Vagina (tissue), 2 donors: ENCODE data around the gene MGLL. TPM values are rescaled to one million over a fixed set of nuclear protein-coding genes. Genes with fewer than 3 reads are reported as not detected.

Experiments
- DNase-seq, 2 donors: peaks; one replicate each; pipeline ENCODE4 v3.0.0-alpha.2; 2017; ENCODE audit errors: extremely low spot score in 2 of 2
- H3K27ac ChIP-seq: fragments of 200-600 bp; sonication (generic); one replicate; pipeline ENCODE4 v1.5.1; 2019
- H3K27me3 ChIP-seq: fragments of 200-600 bp; sonication (generic); one replicate; pipeline ENCODE4 v1.5.1; 2019
- H3K36me3 ChIP-seq, 2 donors: fragments of 200-600 bp; sonication (generic); one replicate each; pipeline ENCODE4 v1.5.1; 2017 to 2019
- H3K4me1 ChIP-seq: fragments of 200-600 bp; sonication (generic); one replicate; pipeline ENCODE4 v1.5.1; 2019
- H3K4me3 ChIP-seq, 2 donors: fragments of 200-600 bp; sonication (generic); 1 replicate in 1 of 2; 2 replicates in 1 of 2; pipeline ENCODE4 v1.5.1; 2016 to 2019
- H3K9me3 ChIP-seq: fragments of 200-600 bp; sonication (generic); one replicate; pipeline ENCODE4 v1.5.1; 2019
- POLR2A ChIP-seq, 2 donors: fragments of 450-650 bp; IDR thresholded peaks; one replicate each; pipeline ENCODE4 v1.6.1; 2017; ENCODE audit warnings: antibody characterized with exemption in 2 of 2, mild to moderate bottlenecking in 2 of 2, moderate library complexity in 2 of 2
- POLR2AphosphoS5 ChIP-seq, 2 donors: sonication (generic); formaldehyde crosslinking; IDR thresholded peaks; one replicate each; pipeline ENCODE4 v1.9.0; 2017; ENCODE audit warnings: antibody characterized with exemption in 2 of 2, mild to moderate bottlenecking in 2 of 2, low read depth in 1 of 2; ENCODE audit not compliant: insufficient read depth in 1 of 2
- intact Hi-C: fragments of 100-400 bp; cut with DNase I; formaldehyde crosslinking; loops from one replicate; pipeline ENCODE4 v1.15.1; 2023
- total RNA-seq: library from RNA; depleted of rRNA; stranded (reverse); fragments of >200 nt; gene quantifications from one replicate; pipeline ENCODE4 v1.2.3, GENCODE V29; 2016
- TF ChIP-seq, protein P1 (sequence below), 3 experiments: fragments of 450-650 bp in 2 of 3; fragments of 200-600 bp in 1 of 3; sonication (generic) in 1 of 3; IDR thresholded peaks; one replicate each; pipeline ENCODE4 v1.5.1; 2017 to 2019; ENCODE audit warnings: antibody characterized with exemption in 3 of 3, mild to moderate bottlenecking in 2 of 3, moderate library complexity in 2 of 3

MGLL gene
- total RNA-seq, 1 donor from 2014 or later: 35.6 TPM

DNA sequence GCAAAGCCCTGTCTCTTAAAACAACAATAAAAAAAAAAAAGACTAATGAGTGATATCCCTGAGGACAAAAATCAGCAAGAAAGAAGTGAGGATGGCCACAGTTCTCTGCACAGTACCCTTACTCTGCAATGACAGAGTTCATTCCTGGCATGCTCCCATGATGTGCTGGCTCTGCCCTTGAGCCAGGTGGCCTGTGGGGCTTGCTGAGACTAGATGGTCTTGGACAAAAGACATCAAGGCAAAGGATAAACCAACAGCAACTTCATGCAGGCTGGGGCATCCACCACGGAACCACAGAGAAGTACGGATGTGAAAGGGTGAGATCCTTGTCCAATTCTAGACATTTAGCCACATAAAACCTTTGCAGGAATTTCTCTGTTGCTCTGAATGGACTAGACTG is 12.7 kb downstream of the MGLL start:
- Histone ChIP-seq H3K4me3 (no peak overlapping the region), H3K9me3 (no peaks in the 10 kb centered on the region), H3K36me3 (peaks cover 0 to 6% of the 10 kb centered on the region in 2 donors), H3K27me3 (no peaks in the 10 kb centered on the region), H3K27ac (no peak overlapping the region), H3K4me1 (peaks cover 6% of the 10 kb centered on the region)
- no peak for DNase-seq
- TF ChIP-seq, protein P1, sequence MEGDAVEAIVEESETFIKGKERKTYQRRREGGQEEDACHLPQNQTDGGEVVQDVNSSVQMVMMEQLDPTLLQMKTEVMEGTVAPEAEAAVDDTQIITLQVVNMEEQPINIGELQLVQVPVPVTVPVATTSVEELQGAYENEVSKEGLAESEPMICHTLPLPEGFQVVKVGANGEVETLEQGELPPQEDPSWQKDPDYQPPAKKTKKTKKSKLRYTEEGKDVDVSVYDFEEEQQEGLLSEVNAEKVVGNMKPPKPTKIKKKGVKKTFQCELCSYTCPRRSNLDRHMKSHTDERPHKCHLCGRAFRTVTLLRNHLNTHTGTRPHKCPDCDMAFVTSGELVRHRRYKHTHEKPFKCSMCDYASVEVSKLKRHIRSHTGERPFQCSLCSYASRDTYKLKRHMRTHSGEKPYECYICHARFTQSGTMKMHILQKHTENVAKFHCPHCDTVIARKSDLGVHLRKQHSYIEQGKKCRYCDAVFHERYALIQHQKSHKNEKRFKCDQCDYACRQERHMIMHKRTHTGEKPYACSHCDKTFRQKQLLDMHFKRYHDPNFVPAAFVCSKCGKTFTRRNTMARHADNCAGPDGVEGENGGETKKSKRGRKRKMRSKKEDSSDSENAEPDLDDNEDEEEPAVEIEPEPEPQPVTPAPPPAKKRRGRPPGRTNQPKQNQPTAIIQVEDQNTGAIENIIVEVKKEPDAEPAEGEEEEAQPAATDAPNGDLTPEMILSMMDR (IDR thresholded peaks at IDR 0.05): no peak
- TF ChIP-seq POLR2A (IDR thresholded peaks at IDR 0.05) (no peak), POLR2AphosphoS5 (IDR thresholded peaks at IDR 0.05; ENCODE audit: insufficient read depth in 1 of 2, low read depth in 1 of 2) (no peak)
- intact Hi-C loops: no loop called here

DNA sequence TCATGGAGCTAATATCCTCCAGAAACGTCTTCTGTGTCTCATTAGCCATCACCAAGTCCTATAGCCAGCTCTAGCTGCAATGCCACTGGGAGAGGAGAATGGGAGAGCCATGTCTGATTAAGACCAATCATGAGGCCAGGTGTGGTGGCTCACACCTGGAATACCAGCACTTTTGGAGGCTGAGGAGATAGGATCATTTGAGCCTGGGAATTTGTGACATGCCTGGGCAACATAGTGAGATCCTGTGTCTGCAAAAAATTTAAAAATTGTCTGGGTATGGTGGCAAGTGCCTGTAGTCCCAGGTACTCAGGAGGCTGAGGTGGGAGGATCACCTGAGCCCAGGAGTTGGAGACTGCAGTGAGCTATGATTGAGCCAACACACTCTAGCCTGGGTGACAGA is 13.1 kb downstream of the MGLL start:
- H3K27me3 ChIP-seq: no peaks in the 10 kb centered on the region
- intact Hi-C loops: no loop called here
- DNase-seq: no peak
- no peaks in the 10 kb centered on the region for H3K9me3 ChIP-seq
- H3K4me3 ChIP-seq: no peak overlapping the region
- TF ChIP-seq POLR2AphosphoS5 (IDR thresholded peaks at IDR 0.05; ENCODE audit: insufficient read depth in 1 of 2, low read depth in 1 of 2) (no peak), POLR2A (IDR thresholded peaks at IDR 0.05) (no peak)
- TF ChIP-seq, protein P1 (IDR thresholded peaks at IDR 0.05): no peak
- no peak overlapping the region for H3K27ac ChIP-seq
- peaks cover 0 to 6% of the 10 kb centered on the region in 2 donors for H3K36me3 ChIP-seq
- peaks cover 4% of the 10 kb centered on the region for H3K4me1 ChIP-seq

DNA sequence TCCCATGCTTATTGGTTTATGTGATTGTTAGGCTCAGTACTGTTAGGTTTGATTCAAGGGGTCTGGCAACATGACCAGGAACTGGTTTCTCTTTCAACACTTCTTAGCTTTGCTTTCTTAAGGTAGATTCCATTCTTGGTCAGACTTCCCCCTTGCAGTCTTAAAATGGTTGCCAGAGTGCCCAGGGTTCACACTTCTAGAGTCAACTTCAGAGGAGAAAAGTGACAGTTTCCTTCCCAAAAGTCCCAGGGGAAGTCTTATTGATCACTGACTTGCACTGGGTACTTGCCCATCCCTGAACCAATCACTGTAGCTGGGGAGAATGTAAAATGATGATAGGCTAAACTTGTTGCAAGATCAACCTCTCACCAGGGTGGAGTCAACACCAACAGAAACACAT is 14.1 kb downstream of the MGLL start:
- Histone ChIP-seq H3K4me3 (no peak overlapping the region), H3K4me1 (no peaks in the 10 kb centered on the region), H3K27me3 (no peaks in the 10 kb centered on the region), H3K9me3 (no peaks in the 10 kb centered on the region), H3K27ac (no peak overlapping the region), H3K36me3 (peaks cover 0 to 6% of the 10 kb centered on the region in 2 donors)
- intact Hi-C loops: no loop called here
- no peak for DNase-seq
- TF ChIP-seq POLR2AphosphoS5 (IDR thresholded peaks at IDR 0.05; ENCODE audit: insufficient read depth in 1 of 2, low read depth in 1 of 2) (no peak), POLR2A (IDR thresholded peaks at IDR 0.05) (no peak)
- TF ChIP-seq, protein P1 (IDR thresholded peaks at IDR 0.05): no peak

DNA sequence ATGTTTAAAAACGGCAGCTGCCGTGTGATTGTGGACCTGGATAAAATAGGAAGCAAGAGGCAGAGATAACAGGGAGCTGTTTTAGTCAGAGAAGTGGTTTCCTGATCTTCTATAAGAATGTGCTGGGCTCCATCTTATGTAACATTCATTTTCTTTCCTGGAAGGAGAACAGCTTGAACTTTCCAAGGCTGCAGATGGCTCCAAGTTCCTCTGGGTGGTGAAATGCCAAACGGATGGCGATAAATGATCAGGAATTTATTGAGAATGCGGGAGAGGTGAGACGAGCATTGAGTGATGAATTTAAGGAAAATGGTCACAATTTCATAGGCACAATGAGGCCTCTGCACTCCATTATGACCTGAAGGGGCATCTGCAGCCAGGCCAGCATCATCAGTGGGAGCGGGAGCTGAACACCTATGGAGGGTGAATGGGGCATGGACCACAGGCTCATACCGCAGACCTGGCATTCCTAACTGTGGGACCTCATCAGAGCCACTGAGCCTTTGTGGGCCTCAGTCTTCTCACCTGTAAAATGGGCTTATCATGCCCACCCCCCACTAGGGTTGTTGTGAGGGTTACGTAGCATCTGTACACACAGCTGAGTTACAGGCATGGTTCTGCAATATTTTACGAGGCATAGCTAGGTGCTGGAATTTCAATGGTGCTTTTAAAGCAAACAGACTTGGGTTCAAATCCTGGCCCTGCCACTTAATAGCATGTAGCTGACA is 17.1 kb downstream of the MGLL start:
- Histone ChIP-seq H3K4me3 (no peak overlapping the region), H3K4me1 (no peaks in the 10 kb centered on the region), H3K27me3 (no peaks in the 10 kb centered on the region), H3K27ac (no peak overlapping the region), H3K36me3 (peaks cover 0 to 3% of the 10 kb centered on the region in 2 donors), H3K9me3 (no peaks in the 10 kb centered on the region)
- intact Hi-C loops: no loop called here
- no peak for TF ChIP-seq POLR2AphosphoS5 (IDR thresholded peaks at IDR 0.05; ENCODE audit: insufficient read depth in 1 of 2, low read depth in 1 of 2)
- no peak for DNase-seq

DNA sequence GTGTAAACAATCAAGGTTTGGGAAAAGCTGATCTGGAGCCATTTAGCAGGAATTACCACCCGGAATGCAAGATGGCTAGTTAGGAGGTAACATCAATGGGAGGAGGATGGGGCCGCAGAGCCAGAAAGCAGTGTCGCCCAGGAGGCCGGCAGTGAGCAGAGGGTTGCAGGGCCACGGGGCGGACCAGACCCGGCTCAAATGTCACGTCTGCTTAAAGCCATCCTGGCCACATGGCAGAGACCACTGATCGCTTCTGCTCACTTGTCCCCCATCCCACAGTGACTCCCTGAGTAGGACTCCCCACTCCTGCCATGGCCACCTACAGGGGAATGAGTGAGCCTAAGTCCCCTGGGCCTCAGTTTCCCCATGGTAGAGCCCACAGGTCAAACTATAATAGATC is 18.2 kb downstream of the MGLL start:
- Histone ChIP-seq H3K36me3 (no peaks in the 10 kb centered on the region), H3K27me3 (no peaks in the 10 kb centered on the region), H3K9me3 (no peaks in the 10 kb centered on the region), H3K4me3 (no peak overlapping the region), H3K27ac (no peak overlapping the region), H3K4me1 (no peaks in the 10 kb centered on the region)
- DNase-seq: no peak
- TF ChIP-seq POLR2AphosphoS5 (IDR thresholded peaks at IDR 0.05; ENCODE audit: insufficient read depth in 1 of 2, low read depth in 1 of 2): no peak
- no peak for TF ChIP-seq POLR2A (IDR thresholded peaks at IDR 0.05)
- TF ChIP-seq, protein P1 (IDR thresholded peaks at IDR 0.05): no peak
- intact Hi-C loops: no loop called here
